GM18508 (cell line): ENCODE results near the gene KRT35.

Source experiments
- ATAC-seq: cut with Tn5 transposase; IDR thresholded peaks from one replicate; pipeline ENCODE4 v1.9.1; 2021; ENCODE audit warnings: moderate number of reproducible peaks; ENCODE audit not compliant: insufficient read depth, unreplicated experiment

KRT35 gene

DNA sequence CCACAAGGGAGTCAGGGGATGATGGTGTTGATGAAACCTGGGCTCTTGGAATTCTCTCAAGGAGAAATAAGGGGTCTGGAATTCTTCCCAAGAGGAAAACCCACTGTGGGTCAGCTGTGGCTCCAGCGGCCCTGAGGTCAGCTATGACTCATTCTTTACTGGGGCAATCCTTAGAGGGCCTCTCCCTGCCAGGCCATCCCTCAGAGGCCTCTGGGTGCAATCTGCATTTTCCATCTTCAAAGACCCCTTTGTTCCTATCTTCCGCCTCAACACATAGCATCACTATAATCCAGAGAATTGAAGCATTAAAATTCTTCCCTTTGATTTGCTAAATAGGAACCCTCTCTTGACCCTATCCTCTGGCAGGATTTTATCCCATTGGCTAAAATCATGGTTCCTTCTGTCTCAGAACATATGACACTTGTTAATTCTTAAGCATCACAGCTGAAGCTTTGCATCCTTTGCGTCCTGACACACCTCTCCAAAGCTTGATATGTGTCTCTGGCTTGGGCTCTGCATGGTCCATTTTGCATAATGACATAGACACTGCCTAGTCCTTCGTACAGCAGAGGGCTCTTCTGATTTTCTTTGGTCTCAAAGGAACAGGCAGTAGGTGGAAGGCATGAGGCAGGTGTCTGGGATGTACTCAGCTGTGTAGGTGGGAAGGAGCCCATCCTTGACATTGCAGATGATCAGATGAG lies 52.2 kb downstream of the KRT35 start:
- ATAC-seq = no peak
